CD4-positive, alpha-beta T cell treated with Interleukin-10 for 1 hour (primary cell): ENCODE data around the gene CDK2.

Source experiments
- DNase-seq: peaks from one replicate; pipeline ENCODE4 v3.0.0-alpha.2; 2020

The CDK2 gene

DNA sequence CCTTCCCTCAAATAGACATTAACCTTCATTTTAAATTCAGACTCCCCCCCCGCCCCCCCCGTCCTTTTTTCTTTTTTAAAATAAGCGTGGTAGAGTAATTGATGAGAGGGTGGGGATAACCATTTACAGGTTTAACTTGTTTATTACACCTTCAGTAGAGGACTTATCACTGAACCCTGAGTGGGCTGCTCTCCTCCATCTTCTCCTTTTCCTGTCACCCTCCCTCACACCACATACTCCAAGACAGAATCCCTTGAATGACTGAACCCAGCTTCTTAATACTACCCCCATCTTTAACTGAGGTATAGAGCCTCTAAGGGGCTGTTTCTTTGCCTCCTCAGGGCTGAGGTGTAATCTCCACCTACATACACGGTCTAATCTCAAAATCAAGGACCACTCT, 50.6 kb downstream of the CDK2 start:
- DNase-seq: no peak

GRCh38 chr12:56018356-56018755, 51.7 kb downstream of the CDK2 start:
- DNase-seq: no peak

DNA sequence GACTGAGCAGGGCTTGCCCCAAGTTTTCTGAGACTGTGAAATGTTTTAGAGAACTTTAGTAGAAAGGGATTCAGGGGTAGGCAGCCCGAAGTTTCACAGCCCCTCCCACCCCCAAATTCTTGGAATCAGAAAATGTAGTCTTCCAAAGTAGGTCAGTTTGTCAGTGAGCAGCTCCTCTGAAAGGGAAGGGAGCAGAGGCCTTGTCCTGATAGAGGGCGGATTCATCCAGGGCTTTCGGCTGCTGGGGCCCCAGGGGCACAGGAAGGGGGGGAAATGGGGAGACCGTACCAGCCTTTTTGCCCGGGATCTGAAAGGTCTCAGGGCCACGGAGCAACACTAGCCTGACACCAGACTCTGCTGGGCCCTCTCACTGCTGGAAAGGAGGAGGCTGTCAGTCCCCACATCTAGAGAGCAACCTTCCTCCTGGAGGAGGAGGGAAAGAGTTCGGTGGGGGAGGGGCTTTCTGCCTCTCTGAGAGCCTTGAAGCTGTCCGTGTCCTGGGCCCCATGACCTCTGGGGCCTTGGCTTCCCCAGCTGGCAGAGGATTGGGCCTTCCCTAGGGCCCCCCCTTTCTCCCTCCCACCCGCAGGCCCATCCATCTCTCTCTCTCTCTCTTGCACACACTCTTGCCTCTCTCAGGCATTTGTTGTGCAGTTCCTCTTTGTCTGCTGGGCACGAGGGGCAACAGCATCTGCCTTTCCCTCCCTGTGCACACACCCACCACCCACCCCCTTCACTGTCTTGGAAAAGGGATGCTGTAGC, 54.0 kb downstream of the CDK2 start, which contains the start of gene IKZF4:
IKZF4 (plus strand) TSS at position 621 of the 762 bp plus-strand sequence. CDS start 451 bp downstream, outside the sequence.
- DNase-seq: peak; percentile 32

- no peak for DNase-seq
These were observed 55.4 kb downstream of the CDK2 start for GRCh38 chr12:56021889-56022497.
